ENCODE results near the gene LIME1. TPM values are rescaled to one million over a fixed set of nuclear protein-coding genes. Genes with fewer than 3 reads are reported as not detected.

Gene LIME1
- total RNA-seq, 1 experiment from 2014 or later = 13.5 TPM

- Histone ChIP-seq H3K27me3 (ENCODE audit: insufficient read depth, low read length) (no peaks in the 10 kb centered on the region), H3K4ac (ENCODE audit: low read depth, low read length) (no peak overlapping the region), H3K23ac (ENCODE audit: insufficient read length, low read depth, low read length) (no peak overlapping the region), H4K5ac (ENCODE audit: insufficient read length, low read depth, low read length) (no peak overlapping the region), H2BK5ac (ENCODE audit: insufficient read length, low read length) (no peak overlapping the region), H3K79me2 (ENCODE audit: insufficient read depth, low read length) (no peaks in the 10 kb centered on the region), H2BK20ac (ENCODE audit: low read depth, low read length, poor library complexity, severe bottlenecking) (no peak overlapping the region), H3T11ph (ENCODE audit: low read length) (no peak overlapping the region), H3K14ac (ENCODE audit: insufficient read depth, low read length) (no peak overlapping the region), H3K23me2 (ENCODE audit: insufficient read length, low read depth, low read length, poor library complexity, severe bottlenecking) (no peaks in the 10 kb centered on the region), H3K9me3 (ENCODE audit: control insufficient read depth, low read depth, low read length) (no peaks in the 10 kb centered on the region), H2BK12ac (ENCODE audit: insufficient read length, low read depth, low read length) (no peak overlapping the region), H4K91ac (ENCODE audit: insufficient read length, low read depth, low read length) (no peak overlapping the region), H3K4me2 (ENCODE audit: insufficient read depth, insufficient read length, low read length) (no peak overlapping the region), H4K8ac (replicated peaks; ENCODE audit: insufficient read length, low read depth, low read length) (no peak overlapping the region), H2AK5ac (ENCODE audit: insufficient read length, low read length) (no peak overlapping the region), H3K79me1 (ENCODE audit: insufficient read depth, low read depth, low read length, poor library complexity, severe bottlenecking) (peaks cover 2% of the 10 kb centered on the region), H3K9ac (ENCODE audit: extremely low read depth, insufficient read length, low read length) (no peak overlapping the region), H2BK15ac (ENCODE audit: low read depth, low read length) (no peak overlapping the region), H3K56ac (ENCODE audit: insufficient read length, low read depth, low read length) (no peak overlapping the region), H3K27ac (ENCODE audit: insufficient read length, low read depth, low read length) (no peak overlapping the region), H4K20me1 (ENCODE audit: control insufficient read depth, insufficient read depth, insufficient read length) (no peaks in the 10 kb centered on the region), H2AFZ (ENCODE audit: low read length) (no peak overlapping the region), H3K4me1 (ENCODE audit: insufficient read depth, low read length) (no peaks in the 10 kb centered on the region), H2BK120ac (ENCODE audit: low read depth, low read length, poor library complexity, severe bottlenecking) (no peak overlapping the region), H3K18ac (ENCODE audit: insufficient read length, low read depth, low read length) (no peak overlapping the region)
- no peak overlapping the region for H3K4me3 Mint-ChIP-seq
- H3K36me3 Mint-ChIP-seq (ENCODE audit: insufficient read depth in 1 of 3, low read depth in 3 of 3) = peaks cover 0 to 20% (median 17%) of the 10 kb centered on the region in 3 experiments; a peak in 5 of 7 replicates
- no CpG with 5 or more reads among the region's 16 CpGs for WGBS (ENCODE audit: extremely low coverage, insufficient read length, low lambda C conversion rate)
- H3K4me1 Mint-ChIP-seq = peaks cover 4 to 6% of the 10 kb centered on the region in 2 experiments; a peak in 3 of 4 replicates
- peak overlapping the region in 1 of 3 experiments; percentile 81; a peak in 3 of 7 replicates for H3K27ac Mint-ChIP-seq
- DNase-seq = no peak
- H3K9me3 Mint-ChIP-seq = no peaks in the 10 kb centered on the region
- no peaks in the 10 kb centered on the region; the same call in 1 of the 2 replicates for H3K27me3 Mint-ChIP-seq (ENCODE audit: low read depth)
- TF ChIP-seq, protein P1, sequence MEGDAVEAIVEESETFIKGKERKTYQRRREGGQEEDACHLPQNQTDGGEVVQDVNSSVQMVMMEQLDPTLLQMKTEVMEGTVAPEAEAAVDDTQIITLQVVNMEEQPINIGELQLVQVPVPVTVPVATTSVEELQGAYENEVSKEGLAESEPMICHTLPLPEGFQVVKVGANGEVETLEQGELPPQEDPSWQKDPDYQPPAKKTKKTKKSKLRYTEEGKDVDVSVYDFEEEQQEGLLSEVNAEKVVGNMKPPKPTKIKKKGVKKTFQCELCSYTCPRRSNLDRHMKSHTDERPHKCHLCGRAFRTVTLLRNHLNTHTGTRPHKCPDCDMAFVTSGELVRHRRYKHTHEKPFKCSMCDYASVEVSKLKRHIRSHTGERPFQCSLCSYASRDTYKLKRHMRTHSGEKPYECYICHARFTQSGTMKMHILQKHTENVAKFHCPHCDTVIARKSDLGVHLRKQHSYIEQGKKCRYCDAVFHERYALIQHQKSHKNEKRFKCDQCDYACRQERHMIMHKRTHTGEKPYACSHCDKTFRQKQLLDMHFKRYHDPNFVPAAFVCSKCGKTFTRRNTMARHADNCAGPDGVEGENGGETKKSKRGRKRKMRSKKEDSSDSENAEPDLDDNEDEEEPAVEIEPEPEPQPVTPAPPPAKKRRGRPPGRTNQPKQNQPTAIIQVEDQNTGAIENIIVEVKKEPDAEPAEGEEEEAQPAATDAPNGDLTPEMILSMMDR (conservative IDR thresholded peaks at IDR 0.05) = no peak
Observed at GRCh38 chr20:63787749-63788148, 51.3 kb downstream of the LIME1 start.

Other genes with a start within 250 kb of the LIME1 start
- 25.8 and 27.4 TPM in 2 replicates for gene EEF1A2, start 237.6 kb upstream of the LIME1 start, total RNA-seq (2021)
- 149 and 153 TPM in 2 replicates for gene PPDPF, start 215.9 kb upstream of the LIME1 start, total RNA-seq (2021)
- gene PTK6, start 199.3 kb upstream of the LIME1 start, total RNA-seq (2021) = 0.44 and 0.46 TPM in 2 replicates
- 0.70 and 0.79 TPM in 2 replicates for gene SRMS, start 188.9 kb upstream of the LIME1 start, total RNA-seq (2021)
- gene FNDC11, start 182.5 kb upstream of the LIME1 start, total RNA-seq (2021) = 2.5 and 2.7 TPM in 2 replicates
- 27.9 and 29.3 TPM in 2 replicates for gene HELZ2, start 162.4 kb upstream of the LIME1 start, total RNA-seq (2021)
- 14.3 and 14.8 TPM in 2 replicates for gene GMEB2, start 109.6 kb upstream of the LIME1 start, total RNA-seq (2021)
- gene STMN3, start 83.2 kb upstream of the LIME1 start, total RNA-seq (2021) = 54.0 and 58.4 TPM in 2 replicates
- gene RTEL1, start 78.4 kb upstream of the LIME1 start, total RNA-seq (2021) = 33.4 and 36.5 TPM in 2 replicates
- gene TNFRSF6B, start 40.0 kb upstream of the LIME1 start, total RNA-seq (2021) = 0.86 TPM in 1 of 2 replicates, not detected in the other
- gene ARFRP1, start 28.7 kb upstream of the LIME1 start, total RNA-seq (2021) = 39.5 and 42.7 TPM in 2 replicates
- 25.5 and 27.6 TPM in 2 replicates for gene ZGPAT, start 28.6 kb upstream of the LIME1 start, total RNA-seq (2021)
- gene SLC2A4RG, start 3.1 kb downstream of the LIME1 start, total RNA-seq (2021) = 37.9 and 43.9 TPM in 2 replicates
- gene ZBTB46, start 94.6 kb downstream of the LIME1 start, total RNA-seq (2021) = 27.1 and 27.3 TPM in 2 replicates
- not detected in 2 replicates for gene ABHD16B, start 124.8 kb downstream of the LIME1 start, total RNA-seq (2021)
- gene TPD52L2, start 128.6 kb downstream of the LIME1 start, total RNA-seq (2021) = 94.1 and 98.4 TPM in 2 replicates
- gene DNAJC5, start 158.5 kb downstream of the LIME1 start, total RNA-seq (2021) = 42.9 and 43.0 TPM in 2 replicates
- 35.6 and 40.9 TPM in 2 replicates for gene UCKL1, start 219.8 kb downstream of the LIME1 start, total RNA-seq (2021)
- 43.8 and 46.0 TPM in 2 replicates for gene ZNF512B, start 233.3 kb downstream of the LIME1 start, total RNA-seq (2021)
- 5.2 and 5.7 TPM in 2 replicates for gene SAMD10, start 243.0 kb downstream of the LIME1 start, total RNA-seq (2021)
- 87.9 and 91.3 TPM in 2 replicates for gene PRPF6, start 244.5 kb downstream of the LIME1 start, total RNA-seq (2021)